ENCODE data around the gene NFIX.
A peak's percentile ranks its signal among the peaks of the same experiment; 100 is the strongest.

Gene NFIX

DNA sequence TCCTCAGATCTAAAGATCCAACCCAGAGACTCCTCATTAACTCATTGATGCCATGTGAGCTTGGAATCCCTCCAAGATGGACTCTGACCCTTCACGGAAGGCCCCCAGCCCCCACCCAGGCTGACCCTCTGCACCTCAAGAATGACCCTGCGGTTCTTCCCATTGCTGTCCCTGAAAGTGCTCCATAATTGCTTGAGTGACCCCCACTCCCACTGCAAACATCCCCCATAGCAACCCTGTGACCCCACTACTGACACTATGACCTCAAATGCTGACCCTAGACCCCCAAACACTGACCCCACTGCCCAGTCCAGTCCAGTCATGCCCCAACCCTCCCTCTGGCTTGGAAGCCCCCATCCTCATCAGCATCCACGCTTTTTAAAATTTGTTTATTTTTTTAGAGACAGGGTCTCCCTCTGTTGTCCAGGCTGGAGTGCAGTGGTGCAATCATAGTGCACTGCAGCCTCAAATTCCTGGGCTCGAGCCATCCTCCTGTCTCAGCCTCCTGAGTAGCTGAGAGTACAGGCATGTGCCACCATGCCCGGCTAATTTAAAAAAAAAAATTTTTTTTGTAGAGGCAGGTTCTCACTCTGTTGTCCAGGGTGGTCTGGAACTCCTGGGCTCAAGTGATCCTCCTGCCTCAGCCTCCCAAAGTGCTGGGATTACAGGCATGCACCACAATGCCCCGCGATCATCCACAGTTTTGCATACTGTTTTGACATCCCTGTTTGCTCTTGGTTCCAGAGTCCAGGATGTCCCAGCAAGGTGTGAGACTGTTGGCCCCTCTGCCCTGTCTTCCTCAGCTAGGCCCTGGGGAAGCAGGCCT, 106.5 kb downstream of the NFIX start:
- no peak for TF ChIP-seq CTCF (IDR thresholded peaks at IDR 0.05; ENCODE audit: insufficient read depth, missing control alignments)
- FAIRE-seq (no peak), DNase-seq (ENCODE audit: insufficient read length, low spot score) (no peak)

GRCh38 chr19:13102416-13102665, 107.1 kb downstream of the NFIX start:
- FAIRE-seq, result no peak
- no peak for TF ChIP-seq CTCF (IDR thresholded peaks at IDR 0.05; ENCODE audit: insufficient read depth, missing control alignments)

GRCh38 chr19:13102666-13103580, 107.6 kb downstream of the NFIX start, which contains the start of gene LYL1:
TSS of gene LYL1 (minus strand) at chr19:13102858. CDS start at chr19:13101171, 1,687 bp downstream.
- no peak for FAIRE-seq
- TF ChIP-seq CTCF (IDR thresholded peaks at IDR 0.05; ENCODE audit: insufficient read depth, missing control alignments), result no peak
- no peak for DNase-seq (ENCODE audit: insufficient read length, low spot score)

More at GRCh38 chr19:13102416-13102665, 107.1 kb downstream of the NFIX start:
- DNase-seq (ENCODE audit: insufficient read length, low spot score), result no peak

DNA sequence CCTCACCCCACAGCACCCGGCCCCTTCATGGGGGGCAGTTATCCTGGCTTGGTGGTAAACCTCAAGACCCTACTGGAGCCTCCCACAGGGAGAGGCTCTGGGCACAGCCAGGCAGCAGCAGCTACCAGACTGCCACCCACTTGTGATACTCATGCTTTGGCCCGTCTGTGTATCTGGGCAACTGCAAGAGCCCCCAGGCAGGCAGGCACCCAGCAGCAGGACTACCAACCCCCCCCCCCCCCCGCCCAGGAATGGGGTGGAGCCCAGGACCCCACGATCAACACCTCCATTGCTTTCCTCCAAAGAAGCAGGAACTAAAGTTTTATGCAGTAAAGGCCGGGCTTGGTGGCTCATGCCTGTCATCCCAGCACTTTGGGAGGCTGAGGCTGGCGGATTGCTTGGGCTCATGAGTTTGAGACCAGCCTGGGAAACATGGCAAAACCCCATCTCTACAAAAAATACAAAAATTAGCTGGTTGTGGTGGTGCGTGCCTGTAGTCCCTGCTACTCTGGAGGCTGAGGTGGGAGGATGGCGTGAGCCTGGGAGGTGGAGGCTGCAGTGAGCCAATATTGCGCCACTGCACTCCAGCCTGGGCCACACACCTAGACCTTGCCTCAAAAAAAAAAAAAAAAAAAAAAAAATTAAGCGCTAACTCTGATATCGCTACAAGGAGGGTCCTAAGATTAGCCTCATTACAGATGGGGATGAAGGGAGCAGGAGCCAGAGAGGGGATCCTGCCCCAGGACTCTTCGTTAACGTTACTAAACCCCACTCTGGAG, 108.5 kb downstream of the NFIX start:
- no peak for TF ChIP-seq CTCF (IDR thresholded peaks at IDR 0.05; ENCODE audit: insufficient read depth, missing control alignments)
- DNase-seq (ENCODE audit: insufficient read length, low spot score) (no peak), FAIRE-seq (no peak)

GRCh38 chr19:13104360-13104847, 109.1 kb downstream of the NFIX start:
- peak; percentile 37 for TF ChIP-seq CTCF (IDR thresholded peaks at IDR 0.05; ENCODE audit: insufficient read depth, missing control alignments)
- peak; percentile 72 for DNase-seq (ENCODE audit: insufficient read length, low spot score)
- no peak for FAIRE-seq

DNA sequence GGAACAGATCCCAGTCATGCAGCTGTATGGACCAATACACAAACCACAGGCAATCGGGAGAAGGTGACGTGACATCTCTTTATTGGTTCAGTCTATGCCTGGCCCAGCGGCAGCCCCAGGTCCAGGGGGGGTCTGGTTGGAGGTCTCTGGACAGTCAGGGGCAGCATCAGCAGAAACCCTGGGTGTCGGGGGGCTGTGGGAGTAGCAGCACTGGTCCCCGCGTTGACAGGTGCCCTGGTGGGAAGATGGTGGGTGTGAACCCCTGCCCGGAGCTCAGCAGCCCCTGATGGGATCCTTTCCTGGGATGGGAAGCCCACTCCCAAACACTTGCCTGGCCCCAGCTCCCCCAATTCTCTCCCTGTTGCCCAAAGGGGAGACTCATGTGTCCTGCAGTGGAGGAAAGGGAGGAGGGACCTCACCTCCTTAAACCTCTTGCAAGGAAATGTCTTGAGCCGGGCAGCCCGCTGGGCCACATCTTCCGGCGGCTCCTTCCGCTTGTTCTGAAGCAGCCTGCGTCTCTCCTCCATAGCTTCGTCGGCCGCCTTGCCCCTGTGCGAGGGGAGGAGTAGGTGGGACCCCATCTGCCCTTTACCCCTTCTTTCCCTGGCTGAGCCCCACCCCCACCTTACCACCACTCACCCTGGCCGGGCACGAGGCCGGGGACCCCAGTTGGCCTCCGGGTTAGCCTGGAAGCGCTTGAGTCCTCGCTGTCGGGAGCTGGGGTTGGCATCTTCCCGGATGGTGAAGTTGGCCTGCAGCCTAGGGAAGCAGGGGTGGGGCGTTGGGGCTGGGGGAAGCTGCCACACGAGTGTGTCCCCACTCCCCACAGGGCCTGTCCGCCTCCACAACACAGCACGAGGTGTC, 109.8 kb downstream of the NFIX start:
- DNase-seq (ENCODE audit: insufficient read length, low spot score) (no peak), FAIRE-seq (no peak)
- TF ChIP-seq CTCF (IDR thresholded peaks at IDR 0.05; ENCODE audit: insufficient read depth, missing control alignments), result no peak

Data from D721Med (cell line).